Cerebellar nuclear complex (tissue), 1 donor: ENCODE data around the gene CTNNA3.
"Not testable (repeated sequence)": the region's sequence is repeated elsewhere in the genome, so short reads cannot be mapped to it uniquely, and the experiment has no call there.

Experiments
- DNase-seq, 2 experiments: peaks; one replicate each; lab custom pipeline; 2025; lab: John Stamatoyannopoulos, UW

Gene CTNNA3

DNA sequence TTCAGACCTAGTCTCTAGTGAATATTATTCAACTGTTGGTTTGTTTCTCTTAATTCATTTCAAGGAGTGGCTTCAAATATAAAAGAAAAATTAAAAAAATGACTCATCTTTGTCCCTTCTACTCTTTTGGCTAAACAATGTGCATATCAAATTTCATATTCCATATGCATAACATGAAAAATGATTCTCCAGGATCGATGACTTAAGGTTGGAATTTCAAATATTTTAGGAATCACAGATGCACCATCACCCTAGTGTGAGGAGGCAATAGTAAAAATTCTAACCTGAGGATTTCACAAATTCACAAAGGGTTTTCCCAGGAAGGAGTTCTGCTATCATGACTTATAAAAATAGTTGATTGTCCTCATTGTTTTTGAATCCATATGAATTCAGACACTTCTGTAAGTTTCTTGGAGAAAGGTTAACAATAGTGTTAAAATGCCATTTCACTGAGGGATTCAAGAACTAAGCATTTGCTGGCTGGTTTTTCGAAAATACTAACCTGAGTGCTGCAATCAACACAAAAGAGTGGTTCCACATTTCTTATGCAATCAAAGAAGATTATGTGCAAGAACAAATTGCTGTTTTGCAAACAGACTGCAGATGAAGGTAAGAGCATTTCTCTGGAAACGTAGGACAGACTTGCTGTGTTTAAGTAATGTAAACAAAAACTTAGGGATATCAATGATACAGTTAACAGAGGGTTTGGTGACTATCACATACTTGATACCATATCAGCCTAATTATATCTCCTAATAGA is 1317.7 kb downstream of the CTNNA3 start:
- DNase-seq = no peak

DNA sequence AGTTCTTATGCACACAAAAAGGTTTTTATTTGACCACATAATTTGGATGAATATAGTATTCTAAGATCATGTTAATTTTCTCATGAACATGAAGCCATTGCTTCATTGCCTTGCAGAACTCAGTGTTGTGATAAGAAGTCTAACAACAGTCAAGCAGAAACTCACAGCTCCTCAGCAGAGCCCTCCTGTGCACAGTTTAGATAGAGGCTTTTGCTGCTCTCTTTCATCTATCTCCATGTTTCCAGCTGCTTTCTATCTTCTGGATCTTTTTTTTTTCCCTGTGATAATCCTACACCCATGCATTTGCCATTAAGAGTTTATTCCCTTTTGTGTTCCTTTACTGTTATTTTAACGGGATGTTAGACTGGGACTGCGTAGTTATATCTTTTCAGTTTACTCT is 1327.8 kb downstream of the CTNNA3 start:
- no peak for DNase-seq

DNA sequence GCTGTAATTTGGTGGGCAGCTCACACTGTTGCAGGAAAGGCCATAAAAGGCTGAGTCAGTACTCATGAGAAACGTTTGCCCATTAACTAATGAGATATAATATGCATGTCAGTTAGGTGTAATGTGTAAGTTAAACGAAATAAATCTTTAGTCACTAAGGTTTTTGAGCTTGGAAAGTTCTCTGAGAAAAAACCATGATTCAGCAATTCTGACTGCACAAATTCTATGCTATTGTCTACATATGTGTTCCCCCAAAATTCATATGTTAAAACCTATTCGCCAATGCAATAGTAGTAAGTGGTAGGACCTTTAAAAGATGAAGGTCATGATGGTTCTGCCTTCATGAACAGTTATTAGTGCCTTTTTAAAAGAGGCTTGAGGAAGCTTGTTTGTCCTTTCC is 1329.8 kb downstream of the CTNNA3 start:
- DNase-seq = no peak

DNA sequence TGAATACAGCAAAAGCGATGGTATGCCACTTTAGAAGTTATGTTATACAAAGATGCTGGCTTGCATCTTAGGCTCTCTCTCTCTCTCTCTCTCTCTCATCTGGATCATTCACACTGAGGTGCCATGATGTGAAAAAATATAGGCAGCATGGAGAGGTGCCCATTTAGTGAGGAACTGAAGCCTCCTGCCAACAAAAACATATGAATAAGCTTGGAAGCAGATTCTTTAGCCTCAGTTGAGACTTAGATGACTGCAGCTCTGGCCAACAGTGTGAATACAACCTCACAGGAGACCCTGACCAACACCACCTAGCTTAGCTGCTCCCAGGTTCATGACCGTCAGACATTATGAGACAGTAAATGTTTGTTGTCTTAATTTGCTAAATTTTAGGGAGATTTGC is 1330.3 kb downstream of the CTNNA3 start:
- DNase-seq = no peak

DNA sequence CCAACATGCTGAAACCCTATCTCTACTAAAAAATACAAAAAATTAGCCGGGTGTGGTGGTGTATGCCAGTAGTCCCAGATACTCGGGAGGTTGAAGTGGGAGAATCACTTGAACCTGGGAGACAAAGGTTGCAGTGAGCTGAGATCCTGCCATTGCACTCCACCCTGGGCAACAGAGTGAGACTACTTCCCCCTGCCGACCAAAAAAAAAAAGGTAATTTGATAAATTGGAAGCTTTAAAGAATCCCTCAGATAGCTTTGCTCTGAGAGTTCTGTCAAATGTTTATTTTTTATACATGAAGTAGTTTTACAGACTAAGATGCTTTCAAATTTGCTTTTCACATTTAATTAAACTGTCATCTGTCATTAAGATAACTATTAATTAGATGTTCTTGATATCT is 1333.5 kb downstream of the CTNNA3 start:
- no peak for DNase-seq

DNA sequence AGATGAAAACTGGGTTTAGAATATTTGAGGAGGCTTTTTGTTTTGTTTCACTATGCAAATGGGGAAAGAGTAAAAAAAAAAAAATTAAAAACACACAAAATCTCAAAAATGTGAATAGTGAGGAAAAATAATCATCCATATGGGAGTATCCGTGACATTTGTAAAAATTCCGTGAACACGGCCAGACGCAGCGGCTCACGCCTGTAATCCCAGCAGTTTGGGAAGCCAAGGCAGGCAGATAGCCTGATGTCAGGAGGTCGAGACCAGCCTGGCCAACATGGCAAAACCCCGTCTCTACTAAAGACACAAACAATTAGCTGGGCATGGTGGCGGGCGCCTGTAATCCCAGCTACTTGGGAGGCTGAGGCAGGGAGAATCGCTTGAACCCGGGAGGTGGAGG is 1342.2 kb downstream of the CTNNA3 start:
- not testable (repeated sequence) for DNase-seq

DNA sequence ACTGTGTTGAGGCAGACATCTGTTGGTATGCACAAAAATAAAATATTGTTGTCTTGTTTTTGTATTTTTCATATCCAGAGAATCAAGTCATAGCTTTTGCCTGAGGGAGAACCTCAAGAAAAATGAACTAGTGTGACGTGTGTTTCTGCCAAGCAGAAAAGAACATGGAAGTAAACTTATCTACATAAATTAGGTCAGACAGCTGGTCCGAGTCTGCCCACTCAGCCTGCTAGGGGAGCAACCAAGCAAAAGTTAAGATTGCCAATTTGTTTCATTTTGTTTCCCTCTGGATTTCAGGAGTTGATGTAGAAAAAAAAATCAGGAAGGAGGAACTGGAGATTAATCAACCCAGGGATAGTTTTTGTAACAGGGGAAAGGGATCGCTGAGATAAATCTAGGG is 1342.6 kb downstream of the CTNNA3 start:
- no peak for DNase-seq

DNA sequence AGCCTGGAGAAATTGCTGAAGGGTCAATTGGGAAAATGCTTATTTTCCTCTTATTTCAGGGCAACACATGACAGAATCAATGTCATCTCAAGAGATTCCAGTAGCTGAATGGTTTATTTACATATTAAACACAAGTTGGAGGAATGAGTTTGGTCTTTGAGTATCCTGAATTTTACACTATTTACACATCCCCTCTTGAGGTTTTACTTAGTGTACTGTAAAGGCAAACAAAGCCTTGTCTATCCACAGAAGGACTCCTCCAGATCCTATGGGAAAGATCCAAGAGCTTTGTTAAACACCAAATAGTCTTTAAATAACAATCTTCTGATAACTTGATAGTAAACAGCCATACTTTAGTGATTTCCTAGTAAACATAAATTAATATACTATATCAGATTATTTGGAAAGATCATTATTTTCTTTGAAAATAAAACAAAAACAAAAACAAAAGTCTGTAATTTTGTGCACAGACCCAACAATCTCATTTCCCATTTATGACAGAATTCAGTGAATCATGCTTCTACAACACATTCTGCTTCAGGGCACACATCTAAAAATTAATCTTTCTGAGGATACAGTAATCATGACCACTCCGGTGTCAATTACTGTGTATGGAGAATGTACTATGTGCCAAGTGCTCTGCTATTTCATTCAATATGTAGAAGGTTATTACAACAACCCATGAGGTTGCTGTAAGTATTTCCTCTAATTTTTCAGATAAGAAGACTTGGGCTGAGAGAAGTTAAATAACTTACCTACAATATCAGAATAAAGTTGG is 1345.2 kb downstream of the CTNNA3 start:
- no peak for DNase-seq

DNA sequence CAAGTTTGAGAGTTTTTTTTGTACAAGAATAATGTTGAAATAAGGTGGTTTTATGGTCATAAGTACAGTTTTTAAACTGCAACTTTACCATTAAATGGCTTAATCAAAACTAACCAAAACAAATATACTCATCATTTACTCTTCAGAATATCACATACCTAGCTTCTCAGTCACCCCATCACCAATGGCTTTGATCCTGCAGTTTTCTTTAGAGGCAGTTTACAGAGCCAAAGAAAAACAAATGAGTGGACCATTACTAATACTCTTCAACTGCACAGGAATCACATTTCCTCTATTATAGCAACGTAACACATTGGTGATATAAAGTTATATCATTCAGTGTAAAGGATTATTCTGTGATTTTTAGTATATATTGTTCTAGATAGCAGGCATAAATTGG is 1346.3 kb downstream of the CTNNA3 start:
- no peak for DNase-seq

DNA sequence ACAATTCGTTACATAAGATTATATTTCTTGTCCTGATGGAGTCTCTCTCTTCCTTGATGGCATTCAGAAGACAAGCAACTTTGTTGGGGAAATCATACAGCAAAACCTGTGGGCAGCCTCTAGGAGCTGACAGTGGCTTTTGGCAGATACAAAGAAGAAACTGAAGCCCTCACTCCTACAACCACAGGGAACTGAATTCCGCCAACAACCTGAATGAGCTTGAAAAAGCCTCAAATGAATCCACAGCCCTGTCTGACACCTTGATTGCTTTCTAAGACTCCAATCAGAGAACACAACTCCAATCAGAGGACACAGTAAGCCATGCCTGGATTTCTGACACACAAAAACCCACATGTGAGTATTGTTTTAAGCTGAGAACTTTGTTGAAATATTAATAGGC is 1346.9 kb downstream of the CTNNA3 start:
- DNase-seq = no peak

DNA sequence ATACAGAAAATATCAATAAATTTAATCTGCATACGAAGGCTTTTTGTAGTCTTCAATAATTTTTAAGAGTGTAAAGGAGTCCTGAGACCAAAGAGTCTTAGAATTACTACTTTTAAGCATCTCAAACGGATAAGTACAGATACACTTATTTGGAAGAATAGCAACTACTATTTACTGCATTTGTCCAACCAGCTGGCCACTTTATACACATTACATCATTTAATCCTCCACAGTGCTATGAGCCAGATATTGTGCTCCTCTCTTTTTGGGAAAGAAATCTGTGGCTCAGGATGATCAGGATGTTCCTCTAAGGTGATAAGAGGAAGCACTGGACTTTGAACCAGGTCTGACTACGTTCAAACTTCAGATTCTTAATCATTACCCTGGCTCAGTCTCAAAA is 1358.8 kb downstream of the CTNNA3 start:
- no peak for DNase-seq

DNA sequence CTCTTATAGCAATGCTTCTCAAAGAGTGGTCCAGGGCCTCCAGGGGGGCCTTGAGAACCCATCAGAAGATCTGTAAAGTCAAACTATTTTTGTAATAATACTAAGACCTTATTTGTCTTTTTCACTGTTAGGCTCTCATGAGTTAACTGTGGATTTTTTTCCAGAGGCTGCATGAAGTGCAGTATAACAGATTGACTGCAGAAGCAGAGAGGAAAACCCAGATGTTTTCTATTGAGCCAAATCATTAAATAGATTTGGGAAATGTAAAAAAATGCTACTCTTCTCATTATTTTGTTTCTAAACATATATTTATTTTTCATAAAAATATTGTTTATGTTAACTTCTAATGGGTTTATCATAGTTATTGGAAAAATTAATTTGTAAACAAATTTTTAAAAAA is 1359.2 kb downstream of the CTNNA3 start:
- DNase-seq = no peak

DNA sequence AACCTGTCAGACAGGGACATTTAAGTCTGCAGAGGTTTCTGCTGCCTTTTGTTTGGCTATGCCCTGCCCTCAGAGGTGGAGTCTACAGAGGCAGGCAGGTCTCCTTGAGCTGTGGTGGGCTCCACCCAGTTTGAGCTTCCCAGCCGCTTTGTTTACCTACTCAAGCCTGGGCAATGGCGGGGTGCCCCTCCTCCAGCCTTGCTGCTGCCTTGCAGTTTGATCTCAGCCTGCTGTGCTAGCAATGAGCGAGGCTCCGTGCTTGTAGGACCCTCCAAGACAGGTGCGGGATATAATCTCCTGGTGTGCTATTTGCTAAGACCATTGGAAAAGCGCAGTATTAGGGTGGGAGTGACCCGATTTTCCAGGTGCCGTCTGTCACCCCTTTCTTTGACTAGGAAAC is 1360.2 kb downstream of the CTNNA3 start:
- not testable (repeated sequence) for DNase-seq

DNA sequence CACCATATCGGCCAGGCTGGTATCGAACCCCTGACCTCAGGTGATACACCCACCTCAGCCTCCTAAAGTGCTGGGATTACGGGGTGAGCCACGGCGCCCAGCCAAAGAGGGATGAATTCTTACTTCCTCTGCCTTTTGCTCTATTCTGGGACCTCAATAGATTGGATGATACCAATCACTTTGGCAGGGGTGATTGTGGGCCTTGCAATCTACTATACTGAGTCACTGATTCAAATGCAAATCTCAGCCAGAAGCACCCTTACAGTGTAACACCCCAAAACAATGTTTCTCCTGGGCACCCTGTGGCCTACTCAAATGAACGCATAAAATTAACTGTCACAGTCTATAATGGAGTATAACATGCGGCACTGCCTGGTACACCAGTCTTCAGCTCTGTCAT is 1366.8 kb downstream of the CTNNA3 start:
- no peak for DNase-seq

DNA sequence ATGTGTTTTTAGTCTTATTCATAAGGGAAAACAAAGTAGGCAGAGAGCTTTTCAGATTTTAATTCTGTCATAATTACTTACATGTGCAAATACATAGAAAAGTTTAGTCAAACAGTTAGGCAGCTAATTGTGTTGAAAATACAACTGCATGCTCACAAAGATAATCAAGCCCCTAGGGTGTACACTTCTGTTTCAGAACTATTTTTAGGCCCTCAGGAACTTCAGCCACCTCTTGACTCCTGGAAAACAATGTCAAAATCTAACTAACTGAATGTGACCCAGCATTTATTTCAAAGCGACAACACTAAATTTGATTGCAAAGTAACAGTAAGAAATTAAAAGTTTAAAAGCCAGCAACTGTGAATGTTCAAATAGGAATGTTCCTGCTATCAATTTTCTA is 1369.1 kb downstream of the CTNNA3 start:
- DNase-seq = no peak

DNA sequence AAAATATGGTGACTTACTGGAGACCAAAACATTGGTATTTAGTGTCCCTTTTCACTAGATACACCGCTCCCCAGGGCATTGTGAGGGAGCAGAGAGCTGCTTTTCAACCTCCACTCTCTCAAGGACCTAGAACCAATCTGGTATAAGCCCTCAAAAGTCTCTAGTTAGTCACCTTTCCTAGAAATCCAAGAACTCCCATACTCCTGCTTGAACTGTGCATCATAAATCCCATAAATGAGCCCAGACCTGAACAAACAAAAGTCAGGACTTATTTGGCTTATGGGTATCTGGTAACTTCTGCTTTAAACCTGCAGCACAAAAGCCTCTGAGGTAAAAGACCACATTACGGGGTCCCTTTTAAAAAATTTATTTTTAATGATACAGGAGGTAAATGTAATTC is 1373.2 kb downstream of the CTNNA3 start:
- DNase-seq = no peak

DNA sequence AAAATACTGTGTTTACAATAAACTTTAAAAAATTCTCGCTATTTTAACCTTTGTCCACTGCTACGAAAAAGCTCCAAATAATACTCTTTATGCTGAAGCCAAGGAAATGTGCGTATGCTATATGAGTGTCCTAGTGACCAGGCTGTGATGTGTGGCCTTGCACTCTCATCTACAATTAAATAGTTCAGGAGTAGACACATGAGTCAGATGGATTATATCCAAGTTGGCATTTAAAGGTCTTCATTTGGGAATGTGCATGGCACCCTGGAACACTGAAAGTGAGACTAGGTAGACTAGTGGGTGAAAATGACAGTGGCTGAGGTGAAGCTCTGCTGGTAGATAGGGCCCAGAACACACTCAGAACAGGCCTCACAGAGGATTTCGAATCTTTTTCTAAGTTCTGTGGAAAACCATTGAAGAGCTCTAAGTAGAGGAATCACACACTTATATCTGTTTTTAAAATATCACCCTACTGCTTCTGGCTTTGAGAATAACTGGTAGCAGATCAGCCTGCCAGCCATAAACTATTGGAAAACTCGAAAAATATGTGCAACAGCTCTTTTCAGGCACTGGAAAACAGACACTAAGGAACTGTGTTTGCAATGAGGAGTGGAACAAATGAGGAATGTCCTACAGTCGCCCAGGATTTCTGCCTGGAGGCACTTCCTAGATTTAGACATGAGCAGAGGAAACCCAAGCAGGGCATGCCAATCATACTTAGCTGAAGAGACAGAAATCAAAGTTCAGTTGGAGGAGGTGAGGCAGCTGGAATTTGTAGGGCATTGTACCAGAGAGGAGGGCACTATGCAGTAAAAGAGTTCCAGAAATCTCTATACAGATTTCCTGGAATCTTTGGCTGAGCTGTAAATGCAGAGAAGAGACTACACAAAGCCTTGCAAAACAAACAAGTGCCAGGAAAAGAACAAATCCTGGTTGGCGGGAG is 1374.0 kb downstream of the CTNNA3 start:
- DNase-seq = no peak

DNA sequence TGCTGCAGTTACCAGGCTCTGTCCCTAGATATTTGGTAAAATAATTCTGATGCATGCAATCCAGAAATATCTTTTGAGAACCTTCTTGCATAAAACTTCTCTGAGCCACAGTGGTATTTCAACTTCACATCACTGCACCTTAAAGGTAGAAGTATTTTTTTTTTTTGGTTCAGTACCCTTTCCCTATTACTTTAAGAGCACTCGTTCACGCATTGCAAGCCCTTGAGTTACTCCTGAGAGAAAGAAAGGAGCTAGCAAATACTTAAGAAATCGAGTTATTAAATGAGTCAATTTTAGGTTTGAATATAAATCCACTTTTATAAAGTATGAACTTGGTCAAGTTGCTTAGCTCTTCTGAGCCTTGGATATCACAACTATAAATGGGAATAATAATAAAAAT is 1377.2 kb downstream of the CTNNA3 start:
- DNase-seq = no peak

DNA sequence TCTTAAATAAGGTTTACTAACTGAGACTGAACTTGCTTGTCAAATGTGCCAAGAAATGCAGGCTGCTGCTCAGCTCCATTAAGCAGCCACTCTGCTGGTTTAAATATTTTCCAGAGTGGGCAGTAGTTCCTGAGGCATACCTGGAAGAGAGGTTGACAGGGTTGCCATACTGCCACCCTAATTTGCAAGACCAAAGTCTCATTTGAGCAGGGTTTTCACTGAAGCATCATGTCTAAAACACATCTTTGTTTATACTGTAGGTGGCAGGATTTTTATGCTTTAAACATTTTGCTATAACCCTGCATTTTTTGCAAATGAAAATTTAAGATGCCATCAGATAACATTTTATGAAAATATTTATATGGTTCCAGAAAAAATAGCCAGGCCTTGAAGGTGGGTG is 1388.2 kb downstream of the CTNNA3 start:
- DNase-seq = no peak

DNA sequence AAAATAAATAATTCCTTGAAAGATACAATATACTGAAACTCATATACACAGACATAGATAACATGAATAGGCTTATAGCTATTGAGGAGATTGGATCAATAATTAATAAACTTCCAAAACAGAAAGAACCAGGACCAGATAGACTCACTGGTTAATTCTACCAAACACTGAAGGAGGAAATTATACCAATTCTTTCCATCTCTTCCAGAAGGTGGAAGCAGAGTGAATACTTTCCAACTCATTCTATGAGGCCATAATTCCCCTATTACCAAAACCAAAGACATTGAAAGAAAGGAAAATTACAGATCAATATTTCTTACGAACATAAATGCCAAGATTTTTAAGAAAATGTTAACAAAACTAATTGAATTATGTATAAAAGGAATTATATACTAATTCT is 1394.9 kb downstream of the CTNNA3 start:
- no peak for DNase-seq

DNA sequence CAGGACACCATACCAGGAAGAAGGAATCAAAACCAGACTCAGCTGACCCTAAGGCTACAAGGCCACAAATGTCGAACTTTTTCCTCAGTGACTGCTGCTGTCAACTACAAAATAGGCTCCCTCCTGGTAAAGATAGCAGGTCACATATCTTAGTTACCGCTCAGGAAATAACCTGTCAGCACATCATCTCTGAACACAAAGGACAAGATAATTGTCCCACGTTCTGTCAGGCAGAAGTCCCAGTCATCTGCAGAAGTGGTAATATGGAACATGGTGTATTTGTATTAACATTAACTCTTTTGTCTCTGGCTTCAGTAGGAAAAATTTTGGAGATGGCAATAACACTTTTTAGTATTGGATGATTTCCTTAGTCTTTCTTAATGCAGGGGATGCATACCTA is 1400.4 kb downstream of the CTNNA3 start:
- DNase-seq = no peak

DNA sequence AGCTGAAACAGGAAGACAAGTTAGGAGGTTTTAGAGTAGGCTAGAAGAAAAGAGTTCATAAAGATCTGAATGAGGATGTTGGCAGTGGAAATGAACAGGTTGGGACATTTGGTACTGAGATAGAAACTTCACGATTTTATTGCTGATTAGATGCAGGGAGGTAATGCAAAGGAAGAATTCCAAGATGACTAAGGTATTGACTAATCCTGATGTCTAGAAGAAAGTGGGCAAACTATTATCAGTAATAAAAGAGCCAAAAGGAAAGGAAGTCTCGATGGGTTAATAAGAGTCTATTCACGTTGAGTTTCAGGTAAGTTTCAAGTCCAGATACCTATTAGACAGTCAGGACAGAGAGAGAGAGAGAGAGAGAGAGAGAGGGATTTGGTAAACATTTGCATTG is 1401.5 kb downstream of the CTNNA3 start:
- no peak for DNase-seq

DNA sequence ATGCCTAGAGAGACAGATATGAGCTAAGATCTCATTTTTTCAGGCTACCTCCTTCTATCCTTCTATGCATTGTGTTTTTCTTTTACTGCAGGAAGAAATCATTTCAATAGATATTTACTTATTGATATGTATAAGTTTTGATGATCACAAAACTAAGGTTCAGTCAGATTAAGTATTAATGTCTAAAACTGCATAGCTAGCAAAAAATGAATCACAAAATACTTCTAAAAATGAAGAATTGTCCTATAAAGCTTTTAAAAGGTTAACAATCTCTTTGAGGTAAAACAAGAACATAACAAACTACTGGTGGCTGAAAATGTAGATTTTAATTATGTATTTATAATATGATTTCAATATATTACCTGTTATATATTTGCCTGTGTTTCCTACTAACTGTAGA is 1403.1 kb downstream of the CTNNA3 start:
- no peak for DNase-seq
